ENCODE measurements around the gene TMTC4.
"Not testable (repeated sequence)": the region's sequence is repeated elsewhere in the genome, so short reads cannot be mapped to it uniquely, and the experiment has no call there.

TMTC4 gene

DNA sequence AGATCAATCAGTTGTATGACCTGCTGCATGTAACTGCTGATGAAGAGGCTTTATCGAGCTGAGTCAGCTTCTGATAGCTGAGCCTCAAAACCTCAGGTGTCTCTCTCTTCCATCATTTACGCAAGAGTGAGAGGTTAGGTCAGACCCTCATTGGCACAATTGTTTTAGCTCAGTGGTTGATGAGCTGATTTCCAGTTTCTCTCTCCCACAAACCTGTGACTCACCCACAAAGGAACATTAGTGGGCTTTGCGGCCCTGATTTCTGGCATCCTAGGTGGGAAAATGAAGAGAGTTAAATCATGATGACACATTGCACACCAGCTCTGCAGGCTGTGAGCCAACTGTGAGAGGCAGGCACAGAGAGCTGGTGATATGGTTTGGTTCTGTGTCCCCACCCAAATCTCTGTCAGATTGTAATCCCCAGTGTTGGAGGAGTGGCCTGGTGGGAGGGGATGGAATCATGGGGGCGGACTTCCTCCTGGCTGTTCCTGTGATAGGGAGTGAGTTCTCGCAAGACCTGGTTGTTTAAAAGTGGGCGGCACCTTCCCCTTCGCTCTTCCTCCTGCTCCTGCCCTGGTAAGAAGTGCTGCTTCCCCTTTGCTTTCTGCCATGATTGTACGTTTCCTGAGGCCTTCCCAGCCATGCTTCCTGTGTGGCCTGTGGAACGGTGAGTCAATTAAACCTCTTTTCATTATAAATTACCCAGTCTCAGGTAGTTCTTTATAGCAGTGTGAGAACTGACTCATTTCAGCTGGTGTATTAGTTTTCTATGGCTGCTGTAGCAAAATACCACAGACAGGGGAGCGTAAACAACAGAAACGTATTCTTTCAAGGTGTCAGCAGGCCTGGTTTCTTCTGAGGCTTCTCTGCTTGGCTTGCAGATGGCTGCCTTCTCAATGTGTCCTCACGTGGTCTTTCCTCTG lies 33.5 kb upstream of the TMTC4 start:
- DNase-seq (ENCODE audit: low read depth, low spot score) = no peak
- ChIA-PET POLR2A (no interaction called here), CTCF (interaction anchor here (1.4 kb wide), 1 partner anchor 420 kb away, joined by 5 read pairs; no protein-coding TSS in a partner anchor)
- no peak overlapping the region for H3K4me3 ChIP-seq (ENCODE audit: low read depth, low read length)
- TF ChIP-seq, protein P1, sequence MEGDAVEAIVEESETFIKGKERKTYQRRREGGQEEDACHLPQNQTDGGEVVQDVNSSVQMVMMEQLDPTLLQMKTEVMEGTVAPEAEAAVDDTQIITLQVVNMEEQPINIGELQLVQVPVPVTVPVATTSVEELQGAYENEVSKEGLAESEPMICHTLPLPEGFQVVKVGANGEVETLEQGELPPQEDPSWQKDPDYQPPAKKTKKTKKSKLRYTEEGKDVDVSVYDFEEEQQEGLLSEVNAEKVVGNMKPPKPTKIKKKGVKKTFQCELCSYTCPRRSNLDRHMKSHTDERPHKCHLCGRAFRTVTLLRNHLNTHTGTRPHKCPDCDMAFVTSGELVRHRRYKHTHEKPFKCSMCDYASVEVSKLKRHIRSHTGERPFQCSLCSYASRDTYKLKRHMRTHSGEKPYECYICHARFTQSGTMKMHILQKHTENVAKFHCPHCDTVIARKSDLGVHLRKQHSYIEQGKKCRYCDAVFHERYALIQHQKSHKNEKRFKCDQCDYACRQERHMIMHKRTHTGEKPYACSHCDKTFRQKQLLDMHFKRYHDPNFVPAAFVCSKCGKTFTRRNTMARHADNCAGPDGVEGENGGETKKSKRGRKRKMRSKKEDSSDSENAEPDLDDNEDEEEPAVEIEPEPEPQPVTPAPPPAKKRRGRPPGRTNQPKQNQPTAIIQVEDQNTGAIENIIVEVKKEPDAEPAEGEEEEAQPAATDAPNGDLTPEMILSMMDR (IDR thresholded peaks at IDR 0.05; ENCODE audit: insufficient read depth, low read length, missing control alignments) = no peak

DNA sequence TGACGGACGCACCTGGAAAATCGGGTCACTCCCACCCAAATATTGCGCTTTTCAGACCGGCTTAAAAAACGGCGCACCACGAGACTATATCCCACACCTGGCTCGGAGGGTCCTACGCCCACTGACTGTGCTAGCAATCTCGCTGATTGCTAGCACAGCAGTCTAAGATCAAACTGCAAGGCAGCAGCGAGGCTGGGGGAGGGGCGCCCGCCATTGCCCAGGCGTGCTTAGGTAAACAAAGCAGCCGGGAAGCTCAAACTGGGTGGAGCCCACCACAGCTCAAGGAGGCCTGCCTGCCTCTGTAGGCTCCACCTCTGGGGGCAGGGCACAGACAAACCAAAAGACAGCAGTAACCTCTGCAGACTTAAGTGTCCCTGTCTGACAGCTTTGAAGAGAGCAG lies 23.7 kb upstream of the TMTC4 start:
- POLR2A ChIA-PET; H3K4me3 ChIP-seq (ENCODE audit: low read depth, low read length); CTCF ChIA-PET; DNase-seq (ENCODE audit: low read depth, low spot score): not testable (repeated sequence)

DNA sequence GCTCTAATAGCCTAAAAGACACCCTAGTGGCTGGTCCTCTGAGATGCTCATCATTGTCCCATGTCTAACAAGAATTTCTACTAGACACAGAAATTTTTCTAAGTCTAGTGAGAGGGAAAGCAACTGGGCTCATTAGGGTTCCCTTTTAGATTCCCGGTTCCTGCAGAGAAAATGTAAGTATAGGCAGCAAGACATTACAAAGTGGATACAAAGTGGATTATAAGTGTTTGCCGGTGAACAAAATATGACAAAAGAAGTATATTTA lies 20.8 kb upstream of the TMTC4 start:
- no peak for DNase-seq (ENCODE audit: low read depth, low spot score)
- CTCF ChIA-PET = interaction anchor here (1.0 to 1.4 kb wide), 2 partner anchors 10 to 14 kb away, joined by 3 read pairs; no protein-coding TSS in a partner anchor
- H3K4me3 ChIP-seq (ENCODE audit: low read depth, low read length) = no peak overlapping the region
- POLR2A ChIA-PET = no interaction called here
- TF ChIP-seq, protein P1 (IDR thresholded peaks at IDR 0.05; ENCODE audit: insufficient read depth, low read length, missing control alignments) = no peak

DNA sequence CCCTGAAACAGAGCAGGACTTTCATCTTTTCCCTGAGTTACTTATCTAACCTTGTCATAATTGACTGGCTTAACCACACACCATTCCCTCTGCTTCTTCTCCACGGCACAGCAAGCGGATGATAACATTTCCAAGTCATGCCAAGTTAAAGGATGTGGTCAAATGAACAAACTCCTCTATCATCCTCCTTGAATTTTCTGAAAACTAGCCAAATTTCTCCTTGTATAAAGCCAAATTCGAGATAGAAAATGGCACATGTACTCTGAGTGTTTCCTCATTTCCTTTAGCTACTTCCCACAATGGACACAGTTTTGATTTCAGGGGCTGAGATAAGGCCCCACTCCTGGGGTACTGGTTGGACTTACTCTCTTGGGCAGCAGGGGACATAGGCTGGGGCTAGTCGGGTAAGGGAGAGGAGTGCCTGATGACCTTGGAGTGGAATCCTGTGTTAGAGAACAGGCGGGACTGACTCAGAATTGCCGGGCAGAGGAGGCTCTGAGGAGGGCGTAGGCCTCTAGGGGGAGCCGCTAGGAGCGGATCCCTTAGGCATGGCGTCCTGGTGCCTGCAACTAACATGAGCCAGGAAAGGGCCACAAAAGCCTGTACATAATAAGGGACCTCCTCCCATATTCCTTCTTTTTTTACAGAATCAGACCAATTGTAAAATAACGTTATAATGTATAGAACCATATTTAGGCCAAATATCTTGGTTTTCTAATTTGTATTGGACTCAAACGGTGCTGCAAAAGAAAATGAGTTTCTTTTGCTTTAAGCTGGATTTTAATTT lies 20.3 kb upstream of the TMTC4 start:
- TF ChIP-seq, protein P1 (IDR thresholded peaks at IDR 0.05; ENCODE audit: insufficient read depth, low read length, missing control alignments) = peak; percentile 71
- ChIA-PET POLR2A (no interaction called here), CTCF (interaction anchor here (1.0 to 1.5 kb wide), 4 partner anchors 9 to 433 kb away, joined by 3 to 6 read pairs (median 3); no protein-coding TSS in a partner anchor)
- DNase-seq (ENCODE audit: low read depth, low spot score) = no peak
- no peak overlapping the region for H3K4me3 ChIP-seq (ENCODE audit: low read depth, low read length)

DNA sequence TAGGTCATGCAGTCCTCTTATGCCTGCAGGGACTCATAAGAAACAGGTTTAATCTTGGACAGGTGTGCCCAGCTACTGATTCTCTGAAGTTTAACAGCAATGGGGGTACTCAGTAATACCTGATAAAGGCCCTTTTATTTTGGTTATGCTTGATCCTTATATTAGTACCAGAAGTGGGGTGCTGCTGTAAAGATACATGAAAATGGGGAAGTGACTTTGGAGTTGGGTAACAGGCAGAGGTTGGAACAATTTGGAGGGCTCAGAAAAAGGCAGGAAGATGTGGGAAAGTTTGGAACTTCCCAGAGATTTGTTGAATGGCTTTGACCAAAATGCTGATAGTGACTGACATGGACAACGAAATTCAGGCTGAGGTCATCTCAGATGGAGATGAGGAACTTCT lies 14.6 kb upstream of the TMTC4 start:
- ChIA-PET POLR2A (no interaction called here), CTCF (no interaction called here)
- DNase-seq (ENCODE audit: low read depth, low spot score) = no peak
- TF ChIP-seq, protein P1 (IDR thresholded peaks at IDR 0.05; ENCODE audit: insufficient read depth, low read length, missing control alignments) = no peak
- no peak overlapping the region for H3K4me3 ChIP-seq (ENCODE audit: low read depth, low read length)

DNA sequence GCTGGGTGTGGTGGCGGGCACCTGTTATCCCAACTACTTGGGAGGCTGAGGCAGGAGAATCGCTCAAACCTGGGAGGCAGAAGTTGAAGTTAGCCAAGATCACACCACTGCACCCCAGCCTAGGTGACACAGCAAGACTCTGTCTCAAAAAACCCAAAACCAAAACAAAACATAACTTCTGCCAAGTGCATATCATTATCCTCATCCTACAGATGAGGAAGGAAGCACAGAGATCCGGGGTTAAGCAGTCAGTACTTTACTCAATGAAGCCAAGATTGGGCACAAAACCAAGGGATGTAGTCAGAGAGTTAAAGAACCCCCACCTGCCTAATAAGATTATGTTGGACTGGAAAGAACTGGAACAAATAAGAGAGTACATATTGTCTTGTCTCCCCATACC lies 5.5 kb upstream of the TMTC4 start:
- no peak overlapping the region for H3K4me3 ChIP-seq (ENCODE audit: low read depth, low read length)
- CTCF ChIA-PET = no interaction called here
- DNase-seq (ENCODE audit: low read depth, low spot score) = no peak
- POLR2A ChIA-PET = no interaction called here
- TF ChIP-seq, protein P1 (IDR thresholded peaks at IDR 0.05; ENCODE audit: insufficient read depth, low read length, missing control alignments) = no peak

DNA sequence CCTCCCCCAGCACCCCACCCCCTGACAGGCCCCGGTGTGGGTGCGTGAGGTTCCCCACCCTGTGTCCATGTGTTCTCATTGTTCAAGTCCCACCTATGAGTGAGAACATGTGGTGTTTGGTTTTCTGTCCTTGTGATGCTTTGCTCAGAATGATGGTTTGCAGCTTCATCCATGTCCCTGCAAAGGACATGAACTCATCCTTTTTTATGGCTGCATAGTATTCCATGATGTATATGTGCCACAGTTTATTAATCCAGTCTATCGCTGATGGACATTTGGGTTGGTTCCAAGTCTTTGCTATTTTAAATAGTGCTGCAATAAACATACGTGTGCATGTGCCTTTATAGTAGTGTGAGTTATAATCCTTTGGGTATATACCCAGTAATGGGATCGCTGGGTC lies 2.5 kb upstream of the TMTC4 start:
- DNase-seq (ENCODE audit: low read depth, low spot score); H3K4me3 ChIP-seq (ENCODE audit: low read depth, low read length); CTCF ChIA-PET; POLR2A ChIA-PET: not testable (repeated sequence)

Data from AG04449 (cell line).